ENCODE results near the gene MIPOL1.

The MIPOL1 gene

DNA sequence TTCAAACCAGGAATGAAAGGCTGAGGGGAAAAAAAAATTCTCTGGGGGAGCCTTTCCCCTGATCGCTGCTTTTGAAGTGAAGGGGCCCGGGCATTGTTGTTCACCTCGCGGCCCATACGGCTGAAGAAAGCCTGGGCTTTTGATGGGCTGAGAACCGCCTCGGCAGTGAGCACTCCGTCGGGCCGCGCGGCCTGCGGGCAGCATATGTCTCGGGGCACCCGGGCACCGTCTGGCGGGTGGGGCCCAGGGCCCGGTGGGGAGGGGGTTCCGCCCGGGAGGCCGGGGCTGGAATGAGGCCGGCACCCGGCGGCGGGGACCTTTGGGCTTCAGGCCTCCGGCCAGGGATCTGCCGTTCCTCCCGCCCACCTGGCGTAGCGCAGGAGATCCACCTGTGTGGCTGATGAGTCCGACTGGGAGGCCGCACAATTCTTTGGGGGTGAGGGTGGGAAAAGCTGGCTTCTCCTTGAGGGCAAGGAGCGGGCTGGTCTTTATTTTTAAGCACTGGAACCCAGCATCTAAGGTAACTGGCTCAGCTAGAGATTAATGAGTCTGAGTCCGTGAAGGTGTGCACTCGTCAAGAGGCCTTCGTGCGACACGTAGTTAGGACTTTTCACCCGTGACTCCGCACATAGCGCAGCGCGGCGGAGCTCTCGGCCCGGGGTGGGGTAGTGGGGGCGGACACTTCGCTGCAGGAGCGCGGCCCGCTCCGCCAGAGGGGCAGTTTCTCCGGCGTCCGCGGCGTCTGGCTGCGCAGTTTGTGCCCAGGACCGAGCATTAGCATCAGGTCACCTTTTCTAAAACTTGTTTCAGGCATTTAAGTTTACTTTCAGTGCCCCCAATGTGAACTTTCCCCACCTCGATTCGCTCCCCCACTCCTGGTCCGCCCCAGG lies 386.7 kb downstream of the MIPOL1 start:
- no peak for DNase-seq

DNA sequence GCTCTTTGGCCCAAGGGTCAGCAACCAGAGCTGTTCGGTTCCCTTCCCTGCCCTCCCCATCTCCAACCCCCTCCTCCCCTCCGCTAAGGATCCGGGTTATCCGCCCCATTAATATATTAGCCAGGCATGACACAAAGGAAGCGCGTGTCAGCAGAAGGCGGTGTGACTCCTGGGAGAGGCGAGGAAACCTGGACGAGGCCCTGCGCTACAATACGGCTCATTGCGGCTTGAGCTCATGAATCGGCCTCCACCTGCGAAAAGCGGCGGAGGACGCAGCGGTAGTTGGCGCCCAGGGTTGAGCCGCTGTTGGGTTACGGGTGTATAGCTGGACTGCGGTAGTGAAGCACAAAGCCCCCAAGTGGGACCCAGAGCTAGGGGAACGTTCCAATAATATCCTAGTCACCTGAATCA lies 387.4 kb downstream of the MIPOL1 start:
- DNase-seq: no peak

DNA sequence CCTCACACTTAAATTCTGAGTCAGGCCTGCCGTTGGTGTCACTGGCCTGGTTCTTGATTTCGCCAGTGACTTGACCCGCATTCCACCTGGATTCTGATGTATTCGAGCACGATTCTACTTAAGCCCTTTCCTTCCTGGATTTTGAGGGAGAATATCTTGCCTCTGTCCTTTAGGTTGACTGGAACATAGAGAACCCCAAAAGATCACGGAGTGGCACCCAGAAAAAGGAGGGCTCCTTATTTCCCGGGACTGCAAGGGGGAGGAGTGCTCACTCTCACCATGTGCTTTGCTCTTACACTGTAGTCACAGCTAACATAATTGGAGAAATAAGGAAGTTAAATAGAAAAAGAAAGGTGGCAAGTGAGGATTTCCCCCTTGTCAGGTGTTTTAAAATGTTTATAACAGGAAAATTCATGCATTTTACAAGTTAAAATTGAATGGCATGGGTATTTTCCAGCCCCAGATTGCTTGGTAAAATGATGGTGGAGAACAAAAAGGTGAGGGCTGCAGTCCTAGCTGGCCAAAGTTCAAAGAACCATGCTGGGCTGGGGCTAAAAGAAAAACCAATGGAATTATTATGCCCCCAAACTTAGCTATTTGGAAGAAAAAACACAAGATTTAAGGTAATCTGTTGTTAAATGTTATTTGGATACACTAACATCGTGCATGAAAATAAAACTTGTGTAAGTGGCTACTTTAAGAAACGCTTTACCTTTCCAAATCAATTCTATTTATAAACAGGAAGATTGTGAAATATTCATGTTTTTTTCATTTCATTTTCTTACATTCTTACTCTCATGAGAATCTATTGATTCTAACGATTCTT lies 388.4 kb downstream of the MIPOL1 start:
- no peak for DNase-seq

DNA sequence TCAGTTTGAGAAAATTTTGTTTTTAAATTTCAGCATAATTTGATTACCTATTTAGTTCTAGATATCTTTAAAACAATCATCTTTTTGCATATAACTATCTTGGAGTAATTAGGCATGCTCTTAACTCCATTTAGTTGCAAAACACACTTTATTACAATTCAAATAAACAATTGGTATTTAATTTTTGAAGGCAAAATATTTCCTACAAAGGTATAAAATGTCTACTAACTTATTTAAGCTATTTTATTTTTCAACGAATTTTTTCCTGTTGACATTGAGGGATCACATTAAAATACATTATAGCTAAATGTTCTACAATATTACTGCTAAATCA lies 389.0 kb downstream of the MIPOL1 start:
- DNase-seq: no peak

DNA sequence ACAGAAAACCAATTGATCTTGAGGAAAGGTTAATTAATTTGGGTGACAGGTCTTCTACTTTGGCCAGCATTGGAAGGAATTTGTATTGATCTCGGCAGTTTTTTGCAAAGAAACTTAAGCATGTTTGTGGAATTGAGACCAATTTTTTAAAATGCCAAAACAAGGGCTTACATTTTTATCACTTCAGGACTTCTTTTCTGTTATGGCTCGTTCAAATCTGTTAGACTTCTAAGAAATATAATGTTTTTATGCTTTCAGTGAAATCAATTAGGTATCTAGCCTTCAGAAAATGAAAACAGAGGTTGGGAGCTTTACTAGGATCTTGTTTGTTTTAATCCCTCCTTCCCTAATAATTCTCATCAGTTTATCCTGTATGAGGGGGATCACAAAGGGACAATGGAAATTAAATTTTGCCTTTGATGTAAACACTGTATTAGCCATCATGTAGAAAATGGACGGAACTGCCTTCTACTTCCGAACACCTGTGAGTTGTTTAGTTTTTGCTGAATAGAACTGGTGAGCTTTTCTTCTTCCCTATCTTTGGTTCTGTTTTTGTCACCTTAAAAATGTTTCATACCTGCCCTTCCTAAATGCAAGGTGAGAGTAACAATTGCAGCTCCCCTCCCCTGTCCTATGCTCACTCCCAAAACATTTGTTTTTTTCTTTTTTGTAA lies 389.5 kb downstream of the MIPOL1 start:
- no peak for DNase-seq

DNA sequence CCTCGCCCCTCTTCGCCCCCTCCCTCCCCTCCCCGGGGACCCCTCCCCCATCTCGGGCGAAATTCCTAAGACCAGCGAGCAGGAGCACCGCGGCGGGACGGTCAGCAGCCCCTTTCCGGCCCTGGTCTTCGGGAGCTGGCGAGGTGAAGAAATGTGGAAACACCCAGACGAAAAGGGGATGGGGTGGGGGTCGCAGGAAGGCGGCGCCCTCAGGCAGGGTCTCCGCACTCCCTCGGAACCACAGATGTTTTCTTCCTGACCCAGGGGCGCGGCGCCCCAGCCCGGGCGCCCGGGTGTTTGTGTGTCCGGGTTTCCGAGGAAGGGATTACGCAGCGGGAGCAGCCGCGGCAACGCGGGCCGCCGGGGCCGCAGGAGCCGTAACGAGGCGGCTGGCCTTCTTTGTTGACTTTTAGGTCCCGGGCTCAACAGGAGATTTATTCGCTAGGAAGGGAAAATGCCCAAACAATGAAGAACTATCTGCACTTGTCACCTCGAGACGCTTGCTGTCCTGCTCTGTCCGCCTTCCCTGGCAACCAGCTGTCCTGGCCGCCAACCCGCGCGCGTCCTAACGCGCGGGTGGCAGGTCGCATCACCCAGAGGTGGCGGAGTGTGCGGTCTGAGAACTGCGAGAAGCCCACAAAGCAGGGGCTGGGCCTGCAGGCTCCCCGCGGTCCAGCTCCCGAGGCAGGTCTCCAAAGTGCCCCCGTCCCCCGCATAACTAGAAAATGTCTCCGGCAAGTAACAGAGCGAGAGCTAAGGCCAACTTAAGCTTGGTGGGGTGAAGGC lies 390.3 kb downstream of the MIPOL1 start:
- DNase-seq: no peak

DNA sequence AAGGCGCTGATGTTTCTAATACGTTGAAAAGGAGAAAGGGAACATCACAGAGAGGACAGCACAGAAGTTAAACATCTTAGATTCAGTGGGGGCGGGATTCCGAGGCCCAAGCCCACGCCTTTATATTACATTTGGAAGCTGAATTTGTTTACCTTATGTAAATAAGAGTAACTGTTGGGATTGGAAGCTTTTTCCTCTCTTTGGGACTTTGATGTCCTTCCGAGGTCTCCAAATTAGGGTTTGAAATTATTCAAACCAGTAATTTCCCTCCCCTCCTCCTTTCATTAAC lies 390.9 kb downstream of the MIPOL1 start:
- DNase-seq: no peak

DNA sequence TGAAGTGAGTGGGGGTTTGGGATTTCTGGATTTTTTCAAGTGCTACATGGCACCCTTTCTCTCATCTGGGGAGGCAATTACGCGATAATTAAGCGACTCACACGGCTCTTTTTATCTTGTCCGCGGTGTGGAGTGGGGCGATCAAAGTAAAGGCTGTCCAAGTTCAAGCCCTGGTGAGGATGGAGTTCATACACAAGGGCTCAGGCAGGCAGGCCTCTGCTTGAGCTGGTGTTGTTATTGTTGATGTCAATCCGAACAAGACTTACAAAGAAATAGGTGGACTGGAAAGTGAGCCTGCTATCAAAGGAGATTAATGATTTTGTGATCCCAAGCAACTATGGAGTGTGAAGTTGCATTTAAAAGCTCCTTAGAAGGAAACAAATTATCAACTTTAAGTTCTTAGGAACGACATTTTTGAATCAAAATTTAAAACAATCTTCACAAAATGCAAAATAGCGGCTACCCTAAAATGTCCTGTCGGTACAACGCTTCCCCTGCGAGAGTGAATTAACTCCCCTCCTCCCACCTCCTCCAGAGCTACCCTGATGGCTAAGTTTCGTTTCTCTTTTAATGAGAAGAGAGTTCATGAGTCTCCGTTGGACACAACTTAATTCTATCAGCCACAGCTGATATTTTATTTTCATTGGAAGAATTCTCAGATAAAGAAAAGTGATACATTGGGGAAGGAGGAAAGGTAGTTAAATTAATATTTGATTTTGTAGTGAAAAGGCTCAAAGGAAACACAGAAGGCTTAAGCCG lies 391.4 kb downstream of the MIPOL1 start:
- DNase-seq: no peak

DNA sequence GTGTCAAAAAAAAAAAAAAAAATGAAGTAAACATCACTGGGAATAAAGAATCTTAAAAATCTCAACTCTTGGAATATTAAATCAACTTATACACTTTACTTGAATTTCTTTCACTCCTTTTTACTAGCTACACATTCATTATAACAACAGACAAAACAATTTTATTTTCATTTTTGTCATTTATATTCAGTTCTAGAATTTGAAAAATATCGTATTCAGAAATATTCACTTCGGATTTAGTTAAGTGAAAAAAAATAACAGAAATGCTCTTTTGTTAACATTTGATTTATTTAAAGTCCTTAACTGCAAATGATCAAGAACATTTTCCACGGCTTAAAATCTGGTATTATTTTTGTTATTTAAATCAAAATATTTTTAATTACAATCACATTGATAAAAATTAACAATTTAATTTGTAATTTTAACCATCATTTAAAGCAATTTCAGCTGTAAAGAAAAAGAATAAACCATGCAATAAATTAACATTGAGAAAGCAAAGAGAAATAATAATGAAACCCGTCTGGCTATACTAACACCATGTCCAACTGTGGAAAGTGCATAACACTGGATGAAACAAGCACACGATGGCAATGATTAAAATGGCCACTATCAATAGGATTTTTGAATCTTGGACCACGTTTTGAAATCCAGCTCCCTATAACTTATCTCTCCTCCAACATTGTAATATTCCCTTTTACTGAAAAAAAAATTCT lies 392.1 kb downstream of the MIPOL1 start:
- no peak for DNase-seq

DNA sequence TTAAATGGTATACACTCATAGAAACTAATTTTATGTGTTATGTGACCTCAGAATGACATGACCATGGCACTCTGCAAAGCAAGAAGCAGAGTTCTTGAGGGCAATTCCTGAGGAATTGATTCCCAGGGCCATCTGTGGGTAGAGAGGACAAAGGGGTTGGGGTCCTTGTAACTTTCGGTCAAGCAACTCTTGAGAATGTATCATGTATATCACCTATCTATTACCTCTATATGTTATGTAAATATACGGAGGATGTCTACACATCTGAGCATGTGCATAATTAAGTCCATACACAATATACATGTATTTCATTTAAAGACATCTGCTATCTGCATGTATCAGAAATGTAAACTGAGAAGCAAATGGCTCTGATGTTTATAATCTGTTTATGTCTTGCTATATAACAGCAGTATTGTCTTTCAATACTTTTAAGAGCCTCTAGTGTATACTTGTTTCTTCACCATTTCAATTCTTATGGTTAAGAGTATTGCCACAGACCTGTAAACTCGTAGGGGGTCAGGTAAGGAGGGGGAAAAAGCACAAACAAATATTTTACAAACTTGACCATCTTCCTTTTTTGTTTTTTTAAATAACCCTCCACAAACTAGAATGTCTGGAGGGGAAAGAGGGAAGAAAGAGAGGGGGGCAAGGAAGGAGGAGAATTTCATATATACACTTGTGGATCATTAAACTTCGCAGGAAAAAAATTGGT lies 392.8 kb downstream of the MIPOL1 start:
- no peak for DNase-seq

DNA sequence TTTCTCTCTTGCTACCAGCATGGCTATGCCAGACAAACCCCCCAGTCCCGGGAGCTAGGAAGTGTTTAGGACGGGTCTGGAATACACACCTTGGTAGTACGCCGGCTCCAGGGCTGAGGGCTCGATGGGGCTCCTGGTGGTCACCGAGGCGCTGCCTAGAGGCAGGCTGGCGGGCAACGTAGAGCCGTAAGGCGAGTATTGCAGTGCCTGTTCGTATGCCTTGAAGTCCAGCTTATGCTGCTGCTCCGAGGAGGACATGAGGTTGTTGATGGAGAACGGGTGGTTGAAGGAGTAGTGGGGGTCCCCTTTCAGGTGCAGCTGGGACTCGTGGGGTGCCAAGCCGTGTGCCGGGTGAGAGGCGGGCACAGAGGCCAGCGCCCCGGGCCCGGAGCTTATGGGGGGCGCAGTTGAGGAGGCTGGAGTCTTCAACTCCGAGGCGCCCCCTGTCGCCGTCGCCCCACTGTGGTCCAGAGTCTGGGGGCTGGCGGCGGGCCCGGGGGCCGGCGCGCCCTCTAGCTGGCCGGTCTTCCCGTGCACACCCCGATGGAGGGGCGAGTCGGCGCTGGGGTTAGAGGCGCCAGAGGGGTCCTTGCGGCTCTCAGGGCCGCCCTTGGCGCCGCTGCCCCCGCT lies 393.7 kb downstream of the MIPOL1 start:
- DNase-seq: no peak

DNA sequence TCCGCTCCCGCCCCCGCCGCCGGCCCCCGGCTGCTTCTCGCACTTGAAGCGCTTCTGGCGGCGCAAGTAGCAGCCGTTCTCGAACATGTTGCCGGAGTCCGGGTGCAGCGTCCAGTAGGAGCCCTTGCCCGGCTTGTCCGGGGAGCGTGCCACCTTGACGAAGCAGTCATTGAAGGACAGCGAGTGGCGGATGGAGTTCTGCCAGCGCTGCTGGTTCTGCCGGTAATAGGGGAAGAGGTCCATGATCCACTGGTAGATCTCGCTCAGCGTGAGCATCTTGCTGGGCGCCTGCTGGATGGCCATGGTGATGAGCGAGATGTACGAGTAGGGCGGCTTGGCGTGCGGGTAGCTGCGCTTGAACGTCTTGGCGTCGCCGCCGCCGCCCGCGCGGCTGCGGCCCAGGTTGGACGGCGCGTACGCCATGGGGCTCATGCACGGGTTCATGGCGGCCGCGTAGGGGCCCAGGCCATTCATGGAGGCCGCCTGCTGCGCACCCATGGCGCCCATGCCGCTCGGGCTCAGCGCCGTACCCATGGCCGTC lies 394.3 kb downstream of the MIPOL1 start:
- DNase-seq: no peak

DNA sequence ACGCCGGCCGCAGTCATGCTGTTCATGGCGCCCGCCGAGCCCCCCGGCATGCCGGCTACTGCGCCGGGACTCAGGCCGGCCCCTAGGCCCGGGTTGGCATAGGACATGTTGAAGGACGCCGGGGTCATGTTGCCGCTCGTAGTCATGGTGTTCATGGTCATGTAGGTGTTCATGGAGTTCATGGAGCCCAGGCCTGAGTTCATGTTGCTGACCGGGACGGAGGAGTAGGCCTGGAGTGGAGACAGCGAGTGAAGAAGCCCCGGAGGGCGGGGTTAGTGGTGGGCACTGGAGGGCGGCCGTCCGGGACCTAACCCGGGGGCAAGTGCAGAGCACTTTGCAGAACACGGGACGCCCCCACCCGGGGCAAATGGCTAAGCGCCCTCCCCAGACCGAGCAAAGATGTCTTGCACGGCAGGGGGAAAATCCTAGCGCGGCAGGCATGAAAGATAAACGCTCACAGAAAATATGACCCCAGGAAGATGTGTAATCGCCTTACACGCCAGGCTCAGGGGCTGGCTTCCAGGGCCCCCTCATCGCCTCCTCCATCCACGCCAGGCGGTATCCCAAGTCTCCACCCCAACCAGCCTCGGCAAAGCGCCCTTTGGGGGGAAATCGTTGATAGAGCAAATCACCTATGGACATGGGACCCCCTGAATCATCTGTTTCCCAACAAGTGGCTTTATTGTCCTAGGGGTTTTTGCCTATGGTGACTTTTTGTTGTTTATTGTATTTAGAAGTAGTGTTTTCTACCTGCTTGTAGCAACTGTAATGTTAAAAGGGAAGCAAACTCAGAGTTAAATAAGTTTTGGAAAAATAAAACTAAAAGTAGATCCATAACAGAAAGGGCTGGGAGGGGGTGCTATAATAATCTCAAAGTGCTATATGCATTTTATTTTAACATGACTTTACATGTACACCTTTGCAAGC lies 395.0 kb downstream of the MIPOL1 start:
- no peak for DNase-seq

DNA sequence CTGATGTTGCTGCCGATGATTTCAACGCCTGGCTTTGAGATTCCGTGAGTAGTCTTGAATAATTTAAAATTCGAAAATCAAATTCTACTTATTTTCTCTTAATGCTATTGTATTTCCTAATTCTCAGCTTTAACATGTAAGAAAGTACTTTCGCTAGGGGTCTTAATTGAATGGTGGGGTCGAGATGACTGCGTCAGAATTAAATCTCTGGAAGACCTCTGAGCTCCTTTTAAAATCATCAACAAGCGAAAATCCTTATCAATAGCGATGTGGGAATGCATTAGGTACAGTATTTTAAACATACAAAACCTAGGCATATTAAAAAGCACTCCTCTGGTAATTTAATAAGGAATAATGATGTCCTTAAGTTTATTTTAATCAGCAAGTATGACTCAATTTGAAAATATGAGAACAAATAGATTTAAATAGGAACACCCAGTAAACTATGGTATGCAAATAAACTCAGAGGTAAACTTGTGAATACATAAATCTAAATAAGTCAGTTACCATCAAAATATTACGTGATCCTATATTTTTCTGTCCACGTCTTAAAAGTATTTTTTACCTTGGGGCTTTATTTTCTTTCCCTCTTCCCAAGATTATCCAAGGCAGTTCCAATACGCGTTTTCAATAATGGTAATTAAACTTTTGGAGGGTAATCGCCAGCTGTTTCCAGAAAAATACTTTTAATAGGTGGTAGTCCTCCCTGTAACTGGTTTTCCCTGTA lies 395.9 kb downstream of the MIPOL1 start:
- no peak for DNase-seq

DNA sequence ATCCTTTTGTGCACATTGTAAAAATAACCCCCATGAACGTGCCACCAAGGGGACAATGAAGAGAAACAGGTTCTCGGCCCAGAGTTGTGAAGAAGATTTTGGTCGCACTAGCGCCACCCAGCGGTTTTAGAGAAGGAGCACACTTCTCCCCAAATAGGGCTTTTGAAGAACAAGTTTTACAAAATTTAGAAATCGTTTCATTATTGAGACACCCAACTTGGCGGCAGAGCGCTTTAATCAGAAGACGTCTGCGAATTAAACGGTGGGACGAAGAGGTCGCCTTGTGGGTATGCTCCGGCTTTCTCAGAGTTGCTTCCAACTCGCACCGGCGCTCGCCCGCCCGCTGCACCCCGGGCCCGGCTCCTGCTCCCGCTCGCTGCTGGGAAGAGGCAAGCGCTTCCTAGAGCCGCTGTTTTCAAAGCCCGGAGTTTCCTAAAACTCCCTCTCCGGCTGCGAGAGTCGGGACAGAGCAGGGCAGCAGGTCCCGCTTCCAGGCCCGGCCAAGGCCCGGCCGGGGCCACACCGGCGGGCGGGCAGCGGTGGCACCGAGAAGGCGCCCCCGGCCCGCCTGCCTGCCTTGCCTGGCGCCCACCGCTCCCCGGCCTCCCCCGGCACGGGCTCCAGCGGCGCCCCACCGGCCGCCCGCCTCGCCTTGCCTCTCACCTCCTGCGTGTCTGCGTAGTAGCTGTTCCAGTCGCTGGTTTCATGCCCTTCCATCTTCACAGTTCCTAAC lies 396.7 kb downstream of the MIPOL1 start:
- DNase-seq: peak in 4 of 58 donors; percentile 2 to 28 (median 6)
